Measurements from ENCODE around the gene JOSD1. TPM values are rescaled to one million over a fixed set of nuclear protein-coding genes. Genes with fewer than 3 reads are reported as not detected.

JOSD1 gene
- total RNA-seq, 1 experiment from 2014 or later, result 19.2 TPM

DNA sequence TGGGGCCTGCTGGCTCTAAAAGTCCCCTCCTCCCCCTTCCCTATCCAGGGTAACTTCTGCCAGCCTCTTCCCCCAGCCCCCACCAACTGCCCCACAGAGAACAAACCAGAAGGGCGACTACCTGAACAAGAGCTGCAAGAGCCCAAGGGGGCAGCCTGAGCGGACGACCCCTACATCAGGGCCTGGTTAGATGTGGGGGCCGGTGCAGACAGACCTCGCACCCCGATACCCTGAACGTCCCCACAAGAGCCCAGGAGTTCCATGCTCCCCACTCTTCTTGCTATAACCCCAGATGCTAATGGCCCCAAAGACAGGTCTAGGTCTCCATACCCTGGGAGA, 34.4 kb upstream of the JOSD1 start:
- H4K5ac ChIP-seq (ENCODE audit: insufficient read length, low read depth, low read length), result no peak overlapping the region
- no peaks in the 10 kb centered on the region; the same call in 1 of the 2 replicates for H3K27me3 Mint-ChIP-seq (ENCODE audit: low read depth)
- no peaks in the 10 kb centered on the region for H3K4me1 ChIP-seq (ENCODE audit: insufficient read depth, low read length)
- no peak overlapping the region for H2BK12ac ChIP-seq (ENCODE audit: insufficient read length, low read depth, low read length)
- H3K4ac ChIP-seq (ENCODE audit: low read depth, low read length), result no peak overlapping the region
- no peak overlapping the region for H3T11ph ChIP-seq (ENCODE audit: low read length)
- H2BK5ac ChIP-seq (ENCODE audit: insufficient read length, low read length), result no peak overlapping the region
- no peak overlapping the region for H4K91ac ChIP-seq (ENCODE audit: insufficient read length, low read depth, low read length)
- H2BK20ac ChIP-seq (ENCODE audit: low read depth, low read length, poor library complexity, severe bottlenecking), result no peak overlapping the region
- H3K14ac ChIP-seq (ENCODE audit: insufficient read depth, low read length), result no peak overlapping the region
- no peak for TF ChIP-seq CTCF (conservative IDR thresholded peaks at IDR 0.05)
- H3K9me3 Mint-ChIP-seq, result no peaks in the 10 kb centered on the region
- H2AFZ ChIP-seq (ENCODE audit: low read length), result no peak overlapping the region
- H3K23me2 ChIP-seq (ENCODE audit: insufficient read length, low read depth, low read length, poor library complexity, severe bottlenecking), result no peaks in the 10 kb centered on the region
- H3K9ac ChIP-seq (ENCODE audit: extremely low read depth, insufficient read length, low read length), result no peak overlapping the region
- H3K56ac ChIP-seq (ENCODE audit: insufficient read length, low read depth, low read length), result no peak overlapping the region
- H3K4me2 ChIP-seq (ENCODE audit: insufficient read depth, insufficient read length, low read length), result no peak overlapping the region
- no peak overlapping the region for H3K4me3 Mint-ChIP-seq
- H2BK15ac ChIP-seq (ENCODE audit: low read depth, low read length), result no peak overlapping the region
- no peak for DNase-seq
- H3K23ac ChIP-seq (ENCODE audit: insufficient read length, low read depth, low read length), result no peak overlapping the region
- no peaks in the 10 kb centered on the region for H4K20me1 ChIP-seq (ENCODE audit: control insufficient read depth, insufficient read depth, insufficient read length)
- H2BK120ac ChIP-seq (ENCODE audit: low read depth, low read length, poor library complexity, severe bottlenecking), result no peak overlapping the region
- WGBS (ENCODE audit: extremely low coverage, insufficient read length, low lambda C conversion rate), result no CpG with 5 or more reads among the region's 7 CpGs
- H3K79me2 ChIP-seq (ENCODE audit: insufficient read depth, low read length), result no peaks in the 10 kb centered on the region
- 0 out of 4 replicates have a peak, but pooled peaks cover 0 to 3% of the 10 kb centered on the region in 2 experiments for H3K4me1 Mint-ChIP-seq
- H3K27me3 ChIP-seq (ENCODE audit: insufficient read depth, low read length), result no peaks in the 10 kb centered on the region
- H3K18ac ChIP-seq (ENCODE audit: insufficient read length, low read depth, low read length), result no peak overlapping the region
- no peaks in the 10 kb centered on the region for H3K9me3 ChIP-seq (ENCODE audit: control insufficient read depth, low read depth, low read length)
- no peaks in the 10 kb centered on the region for H3K79me1 ChIP-seq (ENCODE audit: insufficient read depth, low read depth, low read length, poor library complexity, severe bottlenecking)
- no peak overlapping the region for H2AK5ac ChIP-seq (ENCODE audit: insufficient read length, low read length)
- H3K27ac Mint-ChIP-seq, result peak overlapping the region in 1 of 3 experiments; percentile 79; a peak in 1 of 7 replicates
- H3K27ac ChIP-seq (ENCODE audit: insufficient read length, low read depth, low read length), result no peak overlapping the region
- H3K36me3 Mint-ChIP-seq (ENCODE audit: insufficient read depth in 1 of 3, low read depth in 3 of 3), result peaks cover 9 to 79% (median 37%) of the 10 kb centered on the region in 3 experiments; a peak in 6 of 7 replicates
- H4K8ac ChIP-seq (replicated peaks; ENCODE audit: insufficient read length, low read depth, low read length), result no peak overlapping the region
